ENCODE data around the gene FAM3D.
"Not testable (repeated sequence)": the region's sequence is repeated elsewhere in the genome, so short reads cannot be mapped to it uniquely, and the experiment has no call there.

The FAM3D gene

DNA sequence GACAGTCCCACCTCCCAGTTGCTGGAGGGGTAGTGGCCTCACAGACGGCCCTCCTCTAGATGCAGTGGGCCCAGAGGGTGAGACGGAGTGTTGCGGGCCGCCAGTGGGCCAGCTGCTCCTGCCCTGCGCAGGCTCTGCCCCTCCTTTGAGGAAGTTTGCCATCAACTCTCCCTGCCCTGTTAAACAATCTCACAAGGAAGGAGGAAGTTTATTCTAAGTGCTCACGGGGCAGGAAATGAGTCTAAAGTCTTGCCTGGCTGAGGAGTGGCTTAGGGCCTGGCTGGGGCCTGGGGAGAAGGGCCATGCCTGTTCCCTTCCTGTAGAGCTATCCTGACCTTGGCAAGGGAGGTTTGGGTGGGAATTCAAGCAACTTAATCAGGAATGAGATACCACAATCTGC lies at the start of gene FAM3D:
Gene FAM3D (minus strand): TSS at position 92 of the 400 bp plus-strand sequence. CDS start 11,211 bp downstream, outside the sequence.
- Mint-ChIP-seq H3K4me3 (no peak within 1 kb of the TSS), H3K4me1 (ENCODE audit: low read depth) (no peaks in the 10 kb centered on the region), H3K9me3 (no peaks in the 10 kb centered on the region), H3K36me3 (ENCODE audit: low read depth) (no peaks in the 10 kb centered on the region), H3K27ac (no peak within 1 kb of the TSS), H3K27me3 (peaks cover 14% of the 10 kb centered on the region)
- DNase-seq: no peak

DNA sequence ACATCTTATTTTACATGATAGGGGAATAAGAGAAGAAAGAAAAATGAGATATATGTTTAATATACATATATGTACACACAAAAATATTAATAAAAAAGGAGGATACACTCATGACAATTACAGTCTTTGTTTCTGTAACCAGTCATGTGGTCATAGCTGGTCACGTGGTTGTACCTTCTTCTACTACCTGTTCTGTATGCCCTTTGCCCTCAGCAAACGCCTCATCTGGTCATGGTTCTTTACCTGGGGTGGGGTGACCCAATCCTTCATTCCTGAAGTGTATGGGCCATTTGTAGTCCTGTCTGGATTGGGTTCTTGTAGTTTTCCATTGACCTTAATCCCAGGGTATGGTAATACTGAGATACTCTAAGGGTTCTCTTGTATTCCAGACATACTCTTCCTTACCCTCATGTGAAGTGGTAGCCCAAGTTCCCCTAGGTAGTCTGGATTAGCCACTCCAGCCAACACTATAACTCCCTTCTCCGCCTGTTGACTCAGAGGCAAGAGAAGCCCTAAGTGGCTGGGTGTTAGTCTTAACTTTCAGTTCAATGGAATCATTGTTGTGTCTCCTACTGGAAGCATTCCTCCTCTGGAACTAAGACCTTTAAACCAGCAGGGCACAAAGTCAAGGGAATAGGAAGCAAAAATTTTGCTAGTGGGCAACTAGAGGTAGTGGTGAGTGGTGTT lies 47.3 kb upstream of the FAM3D start:
- H3K27ac Mint-ChIP-seq: no peak overlapping the region
- H3K36me3 Mint-ChIP-seq (ENCODE audit: low read depth): no peaks in the 10 kb centered on the region
- no peak overlapping the region for H3K4me3 Mint-ChIP-seq
- peaks cover 2% of the 10 kb centered on the region for H3K9me3 Mint-ChIP-seq
- no peaks in the 10 kb centered on the region for H3K4me1 Mint-ChIP-seq (ENCODE audit: low read depth)
- no peak for DNase-seq
- no peaks in the 10 kb centered on the region for H3K27me3 Mint-ChIP-seq

GRCh38 chr3:58711871-58712270 lies 45.3 kb upstream of the FAM3D start:
- H3K4me1 Mint-ChIP-seq (ENCODE audit: low read depth): no peaks in the 10 kb centered on the region
- no peak for DNase-seq
- H3K27me3 Mint-ChIP-seq: no peaks in the 10 kb centered on the region
- no peak overlapping the region for H3K27ac Mint-ChIP-seq
- peaks cover 2% of the 10 kb centered on the region for H3K9me3 Mint-ChIP-seq
- H3K4me3 Mint-ChIP-seq: no peak overlapping the region
- no peaks in the 10 kb centered on the region for H3K36me3 Mint-ChIP-seq (ENCODE audit: low read depth)

GRCh38 chr3:58708983-58709382 lies 42.4 kb upstream of the FAM3D start:
- H3K4me1 Mint-ChIP-seq (ENCODE audit: low read depth); H3K27ac Mint-ChIP-seq; H3K4me3 Mint-ChIP-seq; H3K27me3 Mint-ChIP-seq; H3K9me3 Mint-ChIP-seq; DNase-seq; H3K36me3 Mint-ChIP-seq (ENCODE audit: low read depth): not testable (repeated sequence)

GRCh38 chr3:58708116-58708791 lies 41.7 kb upstream of the FAM3D start:
- Mint-ChIP-seq H3K9me3 (no peaks in the 10 kb centered on the region), H3K4me1 (ENCODE audit: low read depth) (no peaks in the 10 kb centered on the region), H3K27me3 (no peaks in the 10 kb centered on the region), H3K4me3 (no peak overlapping the region), H3K36me3 (ENCODE audit: low read depth) (no peaks in the 10 kb centered on the region), H3K27ac (no peak overlapping the region)
- no peak for DNase-seq

DNA sequence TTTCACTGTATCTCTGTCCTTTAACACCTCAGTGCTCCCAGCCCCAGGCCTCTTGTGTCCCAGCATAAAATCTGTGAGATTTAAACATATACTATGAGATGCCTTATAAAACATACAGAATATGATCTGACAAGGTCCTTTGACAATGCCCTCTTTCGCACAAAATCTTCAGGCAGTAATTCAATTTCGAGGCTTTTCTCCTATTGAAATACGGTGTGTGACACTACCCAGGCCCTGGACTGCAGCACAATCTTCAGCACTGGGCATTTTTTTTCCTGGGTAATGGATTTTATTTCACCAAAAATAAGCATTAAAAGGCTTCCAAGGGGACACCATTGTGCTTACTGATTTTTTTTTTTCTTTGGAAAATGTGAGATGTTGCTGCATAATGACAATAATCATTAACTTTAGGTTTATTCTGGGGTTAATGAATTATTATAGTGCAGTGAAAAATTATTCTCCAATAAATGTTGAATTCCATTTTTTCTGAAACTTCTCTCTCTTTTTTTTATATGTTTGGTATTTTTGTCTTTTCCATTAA lies 40.9 kb upstream of the FAM3D start:
- Mint-ChIP-seq H3K36me3 (ENCODE audit: low read depth) (no peaks in the 10 kb centered on the region), H3K4me1 (ENCODE audit: low read depth) (no peaks in the 10 kb centered on the region), H3K4me3 (no peak overlapping the region), H3K27ac (no peak overlapping the region), H3K9me3 (no peaks in the 10 kb centered on the region), H3K27me3 (no peaks in the 10 kb centered on the region)
- DNase-seq: no peak

DNA sequence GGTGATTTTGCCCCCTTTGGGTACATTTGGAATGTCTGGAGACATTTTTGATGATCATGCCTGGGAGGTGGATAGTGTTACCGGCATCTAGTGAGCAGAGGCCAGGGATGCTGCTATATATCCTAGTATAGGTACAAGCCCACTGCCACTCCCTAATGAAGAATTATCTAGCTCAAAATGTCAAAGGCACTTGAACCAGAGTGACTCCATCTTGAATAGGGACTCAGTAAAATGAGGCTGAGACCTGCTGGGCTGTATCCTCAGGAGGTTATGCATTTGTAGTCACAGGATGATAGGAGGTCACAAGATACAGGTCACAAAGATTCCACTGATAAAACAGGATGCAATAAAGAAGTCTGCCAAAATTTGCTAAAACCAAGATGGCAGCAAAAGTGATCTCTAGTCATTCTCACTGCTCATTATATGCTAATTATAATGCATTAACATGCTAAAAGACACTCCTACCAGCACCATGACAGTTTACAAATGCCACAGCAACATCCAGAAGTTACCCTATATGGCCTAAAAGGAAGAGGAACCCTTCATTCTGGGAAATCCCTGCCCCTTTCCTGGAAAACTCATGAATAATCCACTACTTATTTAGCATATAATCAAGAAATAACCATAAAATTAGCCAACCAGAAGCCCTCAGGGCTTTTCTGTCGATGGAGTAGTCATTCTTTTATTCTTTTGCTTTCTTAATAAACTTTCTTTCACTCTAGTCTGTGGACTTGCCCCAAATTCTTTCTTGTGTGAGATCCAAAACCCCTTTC lies 40.0 kb upstream of the FAM3D start:
- Mint-ChIP-seq H3K4me3 (no peak overlapping the region), H3K9me3 (no peaks in the 10 kb centered on the region)

DNA sequence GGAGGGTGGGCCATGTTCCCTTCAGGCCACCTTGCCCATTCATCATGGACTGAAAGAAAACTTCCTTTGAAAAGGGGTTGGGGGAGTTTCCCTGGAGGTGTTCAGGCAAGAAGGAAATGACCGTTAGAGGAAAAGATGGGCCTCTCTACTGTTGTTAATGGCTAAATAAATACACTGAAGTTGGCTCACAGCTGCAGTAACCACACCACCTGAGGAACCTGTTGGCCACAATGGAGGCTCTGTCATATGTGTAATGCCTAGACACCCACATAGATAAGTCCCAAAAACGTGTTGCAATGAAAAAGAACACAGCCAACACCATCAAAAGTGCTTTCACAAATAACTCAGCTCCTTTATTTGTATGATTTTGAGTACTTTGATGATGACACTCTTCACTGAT lies 38.2 kb upstream of the FAM3D start:
- no peak for DNase-seq
- Mint-ChIP-seq H3K27ac (no peak overlapping the region), H3K4me3 (no peak overlapping the region), H3K4me1 (ENCODE audit: low read depth) (no peaks in the 10 kb centered on the region), H3K9me3 (no peaks in the 10 kb centered on the region), H3K27me3 (no peaks in the 10 kb centered on the region), H3K36me3 (ENCODE audit: low read depth) (no peaks in the 10 kb centered on the region)

More for the DNA sequence above, 40.0 kb upstream of the FAM3D start:
- no peaks in the 10 kb centered on the region for H3K4me1 Mint-ChIP-seq (ENCODE audit: low read depth)
- no peaks in the 10 kb centered on the region for H3K36me3 Mint-ChIP-seq (ENCODE audit: low read depth)
- no peak overlapping the region for H3K27ac Mint-ChIP-seq
- no peaks in the 10 kb centered on the region for H3K27me3 Mint-ChIP-seq
- DNase-seq: no peak

- not testable (repeated sequence) for H3K9me3 Mint-ChIP-seq; H3K4me3 Mint-ChIP-seq; H3K27me3 Mint-ChIP-seq; H3K4me1 Mint-ChIP-seq (ENCODE audit: low read depth); DNase-seq; H3K36me3 Mint-ChIP-seq (ENCODE audit: low read depth); H3K27ac Mint-ChIP-seq
Observed at GRCh38 chr3:58704304-58704703, 37.7 kb upstream of the FAM3D start.

DNA sequence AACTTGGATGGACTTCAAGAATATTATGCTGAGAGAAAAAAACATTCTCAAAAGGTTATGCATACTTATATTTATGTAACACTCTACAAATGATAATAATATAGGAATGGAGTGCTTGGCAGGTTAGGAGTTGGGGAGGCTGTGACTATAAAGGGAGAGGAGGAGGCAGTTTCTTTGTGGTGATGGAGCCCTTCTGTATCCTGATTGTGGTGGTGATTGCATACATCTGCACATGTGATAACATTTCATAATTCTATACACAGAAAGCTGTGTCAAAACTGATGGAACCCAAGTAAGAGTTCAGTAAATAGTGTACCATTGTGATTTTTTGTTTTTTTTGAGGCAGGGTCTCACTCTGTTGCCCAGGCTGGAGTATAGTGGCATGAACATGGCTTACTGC lies 31.7 kb upstream of the FAM3D start:
- Mint-ChIP-seq H3K4me3 (no peak overlapping the region), H3K27ac (no peak overlapping the region), H3K9me3 (no peaks in the 10 kb centered on the region), H3K4me1 (ENCODE audit: low read depth) (no peaks in the 10 kb centered on the region), H3K27me3 (peaks cover 7% of the 10 kb centered on the region), H3K36me3 (ENCODE audit: low read depth) (no peaks in the 10 kb centered on the region)
- DNase-seq: no peak

GRCh38 chr3:58697561-58697960 lies 31.0 kb upstream of the FAM3D start:
- H3K27ac Mint-ChIP-seq: no peak overlapping the region
- DNase-seq: no peak
- no peak overlapping the region for H3K4me3 Mint-ChIP-seq
- H3K36me3 Mint-ChIP-seq (ENCODE audit: low read depth): no peaks in the 10 kb centered on the region
- no peaks in the 10 kb centered on the region for H3K9me3 Mint-ChIP-seq
- peaks cover 7% of the 10 kb centered on the region for H3K27me3 Mint-ChIP-seq
- H3K4me1 Mint-ChIP-seq (ENCODE audit: low read depth): no peaks in the 10 kb centered on the region

- not testable (repeated sequence) for H3K27me3 Mint-ChIP-seq; H3K4me1 Mint-ChIP-seq (ENCODE audit: low read depth); H3K27ac Mint-ChIP-seq; H3K36me3 Mint-ChIP-seq (ENCODE audit: low read depth); DNase-seq; H3K4me3 Mint-ChIP-seq; H3K9me3 Mint-ChIP-seq
Observed at GRCh38 chr3:58696813-58697212, 30.2 kb upstream of the FAM3D start.

DNA sequence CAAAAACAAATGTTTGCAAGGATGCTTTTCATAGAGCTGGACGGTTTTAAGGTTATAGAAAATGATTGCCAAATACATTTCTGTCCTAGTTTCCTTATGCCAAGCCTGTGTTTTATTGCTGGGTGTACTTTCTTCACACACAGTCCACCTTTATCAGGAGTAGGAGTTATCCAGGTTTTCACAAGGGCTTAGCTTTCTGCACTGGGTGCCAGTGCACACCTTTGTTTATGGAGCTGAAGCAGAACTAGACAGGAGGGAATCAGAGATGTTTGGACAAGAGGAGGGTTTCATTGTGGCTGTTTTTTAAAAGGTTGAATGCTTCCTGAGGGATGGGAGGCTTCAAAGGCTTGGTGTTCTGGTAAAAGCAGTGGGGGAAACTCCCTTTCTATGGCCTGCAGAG lies 29.5 kb upstream of the FAM3D start:
- H3K4me3 Mint-ChIP-seq: no peak overlapping the region
- peaks cover 7% of the 10 kb centered on the region for H3K27me3 Mint-ChIP-seq
- DNase-seq: no peak
- H3K4me1 Mint-ChIP-seq (ENCODE audit: low read depth): no peaks in the 10 kb centered on the region
- no peak overlapping the region for H3K27ac Mint-ChIP-seq
- H3K9me3 Mint-ChIP-seq: peaks cover 4% of the 10 kb centered on the region
- no peaks in the 10 kb centered on the region for H3K36me3 Mint-ChIP-seq (ENCODE audit: low read depth)

GRCh38 chr3:58695284-58695683 lies 28.7 kb upstream of the FAM3D start:
- not testable (repeated sequence) for H3K9me3 Mint-ChIP-seq; H3K27ac Mint-ChIP-seq; H3K4me3 Mint-ChIP-seq; H3K27me3 Mint-ChIP-seq; DNase-seq; H3K4me1 Mint-ChIP-seq (ENCODE audit: low read depth); H3K36me3 Mint-ChIP-seq (ENCODE audit: low read depth)

Data from activated T-cell treated with anti-CD3 and anti-CD28 coated beads, Interleukin-2, amount 50 U/mL, for 24 hours (primary cell).